Stimulated activated naive CD4-positive, alpha-beta T cell treated with Interleukin-2 at 50 U/mL for 16 hours (primary cell): ENCODE measurements around the gene CCDC197.

Experiments used
- DNase-seq: peaks from one replicate; lab custom pipeline; 2025; lab: John Stamatoyannopoulos, UW

CCDC197 gene

DNA sequence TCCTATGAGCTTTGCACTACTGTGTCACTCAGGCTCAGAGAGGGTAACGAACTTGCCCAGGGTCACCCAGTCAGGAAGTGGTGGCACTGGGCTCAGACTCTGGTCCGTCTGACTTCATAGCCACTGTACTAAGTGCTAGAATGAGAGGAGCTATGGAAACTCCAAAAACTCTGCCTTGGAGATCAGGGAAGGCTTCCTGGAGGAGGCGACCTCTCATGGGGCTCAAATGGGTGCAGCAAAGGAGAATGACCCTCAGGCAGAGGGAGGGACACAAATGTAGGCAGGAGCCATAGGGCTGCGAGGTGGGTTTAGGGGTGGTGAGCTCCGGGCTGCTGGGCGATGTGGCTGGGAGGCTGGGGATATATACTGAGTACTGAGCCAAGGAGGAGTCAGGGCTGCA, 3.2 kb downstream of the CCDC197 start:
- no peak for DNase-seq

DNA sequence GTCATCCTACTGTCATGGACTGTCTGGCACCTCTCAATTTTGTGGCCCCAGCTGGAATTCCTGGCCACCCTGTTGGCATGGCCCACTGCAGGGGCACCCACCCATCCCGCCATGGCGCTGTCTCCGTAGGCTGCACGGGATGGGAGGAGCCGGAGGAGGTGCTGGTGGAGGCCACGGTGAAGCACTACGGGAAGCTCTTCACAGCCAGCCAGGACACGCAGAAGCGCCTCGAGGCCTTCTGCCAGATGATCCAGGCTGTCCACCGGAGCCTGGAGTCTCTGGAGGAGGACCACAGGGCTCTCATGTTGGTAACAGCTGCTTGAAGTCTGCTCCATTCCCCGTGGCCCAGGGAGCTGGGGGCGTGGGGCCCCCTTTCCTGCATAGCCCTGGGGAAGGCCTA, 3.9 kb downstream of the CCDC197 start:
- no peak for DNase-seq

DNA sequence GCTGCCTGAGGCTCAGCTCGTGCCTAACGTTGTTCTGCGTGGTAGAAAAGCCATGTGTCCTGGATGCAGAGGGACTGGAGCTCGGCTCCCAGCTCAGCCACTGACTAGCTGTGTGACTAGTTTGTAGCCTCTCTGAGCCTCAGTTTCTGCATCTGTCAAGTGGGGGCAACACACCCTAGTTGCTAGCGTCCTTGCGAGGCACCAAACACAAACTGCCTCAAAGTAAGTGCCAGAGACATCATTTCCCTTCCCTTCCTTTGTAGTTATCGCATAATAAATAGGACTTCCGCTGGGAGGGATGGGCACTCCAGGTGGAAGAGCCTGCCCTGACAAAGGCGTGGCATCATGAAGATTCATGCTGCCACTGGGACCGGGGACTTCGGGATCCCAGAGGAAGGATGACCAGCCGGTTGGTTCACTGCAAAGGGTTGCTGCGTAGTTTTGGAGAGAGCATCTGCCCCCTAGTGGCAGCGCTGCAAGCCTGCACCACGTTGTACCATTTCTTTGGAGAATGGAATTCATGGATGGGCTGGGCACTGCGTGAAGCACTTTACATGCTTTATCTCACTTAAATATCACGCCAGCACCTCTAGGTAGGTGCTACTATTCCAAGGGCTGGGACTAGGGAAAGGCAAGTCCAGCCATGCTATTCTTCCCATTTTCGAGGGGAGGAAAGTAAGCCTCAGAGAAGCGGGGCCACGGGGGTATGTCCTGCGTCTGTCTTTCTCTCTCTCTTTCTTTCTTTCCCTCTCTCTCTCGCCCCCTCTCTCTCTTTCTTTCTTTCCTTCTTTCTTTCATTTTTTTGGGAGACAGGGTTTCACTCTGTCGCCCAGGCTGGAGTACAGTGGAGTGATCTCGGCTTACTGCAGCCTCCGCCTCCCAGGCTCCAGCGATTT, 4.6 kb downstream of the CCDC197 start:
- DNase-seq: peak; percentile 49

- DNase-seq: no peak
Observed at GRCh38 chr14:94003397-94003796, 6.3 kb downstream of the CCDC197 start.

- DNase-seq: no peak
Observed at GRCh38 chr14:94004015-94004414, 6.9 kb downstream of the CCDC197 start.

GRCh38 chr14:94005324-94006073, 8.4 kb downstream of the CCDC197 start:
- no peak for DNase-seq

GRCh38 chr14:94008234-94008633, 11.1 kb downstream of the CCDC197 start:
- no peak for DNase-seq

DNA sequence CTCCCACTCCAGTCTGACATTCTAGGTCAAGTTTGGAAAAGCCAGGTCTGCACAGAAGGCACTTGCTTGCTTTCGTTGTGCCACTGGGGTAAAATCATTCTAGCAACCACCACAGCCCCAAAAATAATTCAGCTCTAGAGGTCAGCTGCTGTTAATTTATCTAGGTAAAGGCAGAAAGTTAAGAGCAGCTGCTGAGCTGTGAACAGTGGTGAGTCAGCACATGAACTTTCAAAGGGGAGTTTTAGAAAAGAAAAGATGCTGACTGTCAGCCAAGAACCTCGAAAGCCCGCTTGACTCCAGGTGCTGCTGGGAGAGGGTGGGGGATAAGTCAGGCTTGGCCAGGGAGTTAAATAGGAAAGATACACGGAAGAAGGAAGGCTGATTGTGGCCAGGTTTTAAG, 12.7 kb downstream of the CCDC197 start:
- no peak for DNase-seq

DNA sequence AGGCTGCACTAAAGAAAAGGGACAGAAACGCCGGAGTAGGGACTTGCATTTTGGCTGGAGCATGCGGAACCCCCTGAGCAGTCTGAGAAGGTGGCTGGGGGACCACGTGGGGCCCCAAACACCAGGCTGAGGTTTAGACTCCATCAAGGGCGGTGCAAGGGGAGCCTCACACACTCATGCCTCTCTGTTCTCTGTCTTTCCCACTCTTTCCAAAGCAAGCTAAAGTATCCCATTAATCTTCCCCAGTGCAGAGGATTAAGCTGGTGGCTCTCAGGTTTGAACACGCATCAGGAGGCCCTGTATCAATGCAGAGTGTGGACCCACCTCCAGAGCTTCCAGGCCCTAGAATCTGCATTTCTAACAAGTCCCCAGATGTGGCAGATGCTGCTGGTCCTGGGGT, 13.5 kb downstream of the CCDC197 start:
- DNase-seq: no peak

DNA sequence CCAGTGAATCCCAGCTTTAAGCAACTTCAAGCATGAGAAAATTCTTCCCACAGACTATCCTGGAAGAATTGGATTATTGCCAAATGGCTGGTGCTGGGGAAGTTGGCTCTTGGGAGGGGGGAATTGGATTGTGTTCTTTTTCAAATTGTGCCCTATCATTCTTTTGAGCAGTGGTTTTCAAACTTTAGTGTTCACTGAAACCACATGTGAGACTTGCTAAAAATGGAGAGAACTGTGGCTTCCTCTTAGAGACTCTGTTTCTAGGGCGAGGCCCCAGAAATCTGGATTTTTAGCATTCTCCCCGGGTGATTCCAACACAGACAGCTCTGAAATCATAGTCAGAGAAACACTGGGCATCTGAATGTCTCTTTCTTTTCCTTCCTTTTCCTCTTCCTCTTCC, 14.7 kb downstream of the CCDC197 start:
- no peak for DNase-seq

DNA sequence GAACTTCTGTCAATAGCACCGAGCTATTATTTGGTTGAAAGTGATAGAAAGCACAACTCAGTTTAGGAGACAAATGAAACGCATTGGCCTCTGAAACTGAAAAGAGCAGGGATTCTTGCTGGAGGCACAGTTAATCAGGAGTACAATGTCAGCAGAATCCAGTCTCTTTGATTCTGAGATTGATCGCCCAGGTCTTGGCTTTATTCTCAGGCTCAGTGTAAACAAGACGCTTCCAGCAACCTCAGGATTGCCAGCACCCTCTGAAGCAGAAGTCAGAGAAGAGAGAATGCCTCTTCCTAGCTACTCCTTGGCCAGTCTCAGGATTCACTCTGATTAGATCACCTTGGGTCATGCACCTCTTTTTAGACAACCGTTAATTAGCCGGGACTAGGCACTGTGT, 17.3 kb downstream of the CCDC197 start:
- no peak for DNase-seq

DNA sequence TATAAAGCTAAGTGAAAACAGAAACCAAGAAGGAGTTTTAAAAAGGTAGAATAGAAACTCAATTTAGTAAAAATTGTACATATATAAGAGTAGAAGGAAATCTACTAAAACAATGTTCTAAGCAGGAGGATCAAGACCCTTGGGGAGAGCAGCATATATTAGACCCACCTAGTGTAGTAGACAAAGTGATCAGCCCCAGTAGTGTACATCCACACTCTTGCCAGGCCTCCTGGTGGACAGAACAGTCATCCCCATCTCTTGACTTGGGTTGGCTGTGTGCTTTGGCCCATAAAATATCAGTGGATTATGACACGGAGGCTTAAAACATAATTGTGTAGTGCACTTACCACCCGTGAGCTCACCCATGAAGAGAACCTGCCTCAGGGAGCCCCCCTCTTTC, 18.1 kb downstream of the CCDC197 start:
- DNase-seq: no peak

- DNase-seq: no peak
Observed at GRCh38 chr14:94016446-94016976, 19.4 kb downstream of the CCDC197 start.

GRCh38 chr14:94018308-94018707, 21.2 kb downstream of the CCDC197 start:
- no peak for DNase-seq

GRCh38 chr14:94019329-94019728, 22.2 kb downstream of the CCDC197 start:
- DNase-seq: no peak

- DNase-seq: no peak
Observed at GRCh38 chr14:94020267-94020666, 23.2 kb downstream of the CCDC197 start.

- no peak for DNase-seq
Observed at GRCh38 chr14:94021001-94021400, 23.9 kb downstream of the CCDC197 start.

- DNase-seq: peak; percentile 22
Observed at GRCh38 chr14:94021416-94022157, 24.5 kb downstream of the CCDC197 start.

- DNase-seq: no peak
Observed at GRCh38 chr14:94022532-94023411, 25.7 kb downstream of the CCDC197 start.

- no peak for DNase-seq
Observed at GRCh38 chr14:94024549-94024948, 27.4 kb downstream of the CCDC197 start.

DNA sequence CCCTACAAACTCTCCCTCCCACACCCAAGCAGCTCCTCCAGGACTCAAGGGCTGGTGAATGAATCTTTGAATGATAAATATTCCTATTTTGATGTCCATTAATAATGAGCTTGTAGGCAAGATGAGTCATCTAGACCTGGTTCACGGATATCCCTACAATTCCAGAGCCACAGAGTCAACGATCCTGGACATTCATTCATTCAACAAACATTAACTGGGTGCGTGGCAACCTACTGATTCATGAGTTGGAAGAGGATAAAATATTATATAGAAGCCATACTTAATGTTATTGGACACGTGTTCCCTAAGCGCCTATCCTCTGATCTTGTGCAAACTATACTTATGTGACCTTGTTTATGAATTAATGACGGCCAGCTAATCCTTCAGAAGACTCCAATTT, 28.6 kb downstream of the CCDC197 start:
- no peak for DNase-seq
